HG02885 (cell line): ENCODE data around the gene DACH1.
"Not testable (repeated sequence)": the region's sequence is repeated elsewhere in the genome, so short reads cannot be mapped to it uniquely, and the experiment has no call there.

Experiments used
- ATAC-seq: cut with Tn5 transposase; IDR thresholded peaks from one replicate; pipeline ENCODE4 v1.9.1; 2021; ENCODE audit warnings: mild to moderate bottlenecking; ENCODE audit not compliant: unreplicated experiment, poor library complexity

The DACH1 gene

DNA sequence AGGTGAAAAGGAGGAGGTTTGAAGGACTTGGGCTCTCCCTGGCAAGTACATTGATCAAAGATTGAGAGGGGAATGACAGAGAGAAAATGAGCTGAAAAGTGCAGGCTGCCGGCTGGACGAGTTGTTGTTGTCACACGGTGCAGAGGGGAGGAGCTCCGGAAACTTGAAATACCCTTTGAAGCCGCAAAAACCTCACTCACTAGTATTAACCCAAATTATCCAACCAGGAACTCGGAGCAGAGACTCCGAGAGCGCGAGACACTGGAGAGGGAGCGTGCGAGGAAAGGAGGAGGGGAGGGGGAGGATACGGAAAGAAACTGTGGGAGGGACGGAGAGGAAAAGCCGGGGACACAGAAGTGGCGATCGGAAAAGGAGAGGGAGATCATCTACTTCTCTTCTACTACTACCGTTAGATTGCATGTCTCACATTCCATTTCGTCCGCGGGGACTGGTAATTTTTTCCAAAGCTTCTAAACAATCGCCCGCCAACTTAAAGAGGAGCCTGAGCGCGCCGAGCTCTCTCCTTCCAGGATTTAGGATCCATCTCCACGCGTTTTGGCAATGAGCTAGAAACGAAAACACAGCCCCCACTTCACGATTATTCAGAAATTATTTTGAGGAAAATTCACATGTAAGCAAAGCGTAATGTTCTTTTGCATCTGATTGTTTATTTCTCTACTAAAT lies at the start of gene DACH1:
TSS of gene DACH1 (minus strand) at position 74 of the 684 bp plus-strand sequence.
- ATAC-seq = peak; percentile 60

DNA sequence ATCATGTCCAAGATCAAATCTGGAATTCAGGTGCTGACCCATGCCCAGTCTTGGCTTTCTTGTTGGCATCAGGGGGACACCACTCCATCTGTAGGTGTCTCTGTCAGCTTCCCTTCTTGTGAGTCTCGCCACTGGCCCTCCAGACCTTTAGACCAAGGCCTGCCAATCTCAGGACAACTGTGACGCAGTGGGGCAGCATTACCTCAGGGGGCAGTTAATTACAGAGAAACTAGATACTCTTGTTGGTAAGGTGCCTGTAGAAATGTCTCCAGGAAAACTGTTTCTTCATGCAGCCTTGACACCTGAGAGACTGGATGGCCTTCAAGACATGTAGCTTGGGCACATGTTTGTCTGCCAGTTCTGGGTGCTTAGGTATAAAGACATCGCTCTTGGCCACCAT lies 46.7 kb upstream of the DACH1 start:
- ATAC-seq = no peak

GRCh38 chr13:71912524-71912923 lies 45.5 kb upstream of the DACH1 start:
- no peak for ATAC-seq

GRCh38 chr13:71906448-71906847 lies 39.4 kb upstream of the DACH1 start:
- no peak for ATAC-seq

DNA sequence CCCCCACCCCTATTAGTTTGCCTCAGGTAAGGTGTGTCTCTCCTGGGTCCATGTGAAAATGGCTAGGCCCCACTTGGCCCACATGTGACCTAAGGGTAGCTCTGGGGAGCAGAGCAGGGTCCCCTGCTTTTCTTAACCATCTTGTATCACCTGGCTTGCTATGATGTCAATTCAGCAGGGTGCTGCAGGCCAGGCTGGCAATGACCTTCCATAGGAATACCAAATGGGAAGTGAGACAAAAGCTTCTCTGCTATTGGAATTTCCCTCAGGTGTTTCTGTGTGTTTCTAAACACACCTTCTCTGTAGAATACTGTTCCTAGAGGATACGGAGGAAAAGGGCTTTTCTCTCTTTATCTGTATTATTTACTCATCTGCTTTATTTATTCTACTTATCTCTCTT lies 35.7 kb upstream of the DACH1 start:
- ATAC-seq = no peak

GRCh38 chr13:71893506-71893905 lies 26.5 kb upstream of the DACH1 start:
- ATAC-seq = not testable (repeated sequence)

GRCh38 chr13:71886880-71887279 lies 19.9 kb upstream of the DACH1 start:
- ATAC-seq = no peak

GRCh38 chr13:71882120-71882519 lies 15.1 kb upstream of the DACH1 start:
- no peak for ATAC-seq

GRCh38 chr13:71880753-71881541 lies 13.9 kb upstream of the DACH1 start:
- no peak for ATAC-seq

- ATAC-seq = no peak
These were observed 12.9 kb upstream of the DACH1 start for GRCh38 chr13:71879808-71880344.

DNA sequence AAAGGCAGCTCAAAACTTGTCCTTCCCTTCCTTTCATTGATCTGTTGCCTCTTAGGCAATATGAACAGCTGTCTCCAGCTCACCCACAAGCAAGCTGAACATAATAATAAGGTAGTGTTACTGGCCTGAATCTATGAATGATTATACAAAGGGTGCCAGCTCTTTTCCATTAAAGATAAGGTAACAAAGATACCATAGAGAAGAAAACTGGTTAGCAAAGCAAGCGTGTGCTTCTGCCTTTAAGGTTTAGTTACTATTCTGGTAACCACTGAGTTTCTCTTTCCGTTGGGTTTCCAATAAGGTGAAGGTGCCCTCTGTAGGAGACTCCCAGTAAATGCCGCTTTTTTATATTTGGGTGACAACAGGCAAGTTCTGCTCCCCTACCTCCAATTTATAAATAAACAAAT lies 12.1 kb upstream of the DACH1 start:
- ATAC-seq = peak; percentile 97

GRCh38 chr13:71877256-71877653 lies 10.3 kb upstream of the DACH1 start:
- ATAC-seq = no peak

DNA sequence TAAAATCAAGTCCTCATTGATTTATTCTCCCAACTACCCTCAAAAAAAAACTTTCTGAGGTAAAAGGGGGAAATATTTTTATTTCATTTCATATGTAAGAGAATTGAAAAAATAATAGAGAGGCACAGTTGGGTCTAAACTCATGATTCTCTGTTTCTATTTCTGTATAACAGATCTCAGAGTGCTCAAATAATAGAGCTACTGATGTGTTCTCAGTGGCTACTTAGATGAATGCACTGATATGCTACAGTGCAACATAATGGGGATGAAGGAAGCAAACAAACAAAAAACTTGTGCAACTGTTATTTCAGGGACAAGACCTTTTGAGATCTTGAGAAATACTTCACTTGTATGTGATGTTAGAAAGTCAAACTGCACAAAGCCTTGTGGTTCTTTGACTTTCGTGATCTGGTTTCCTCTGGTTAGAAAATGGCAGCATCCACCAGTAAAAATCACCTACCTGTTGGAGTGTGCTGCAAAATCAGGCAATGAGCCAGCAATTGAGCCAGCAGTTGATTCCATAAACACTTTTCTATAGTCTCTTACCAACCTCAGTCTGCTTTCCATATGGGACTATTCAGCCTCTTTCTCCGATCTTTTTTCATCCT lies 9.7 kb upstream of the DACH1 start:
- no peak for ATAC-seq

GRCh38 chr13:71875823-71876222 lies 8.8 kb upstream of the DACH1 start:
- no peak for ATAC-seq

- no peak for ATAC-seq
These were observed 7.5 kb upstream of the DACH1 start for GRCh38 chr13:71874458-71874857.

DNA sequence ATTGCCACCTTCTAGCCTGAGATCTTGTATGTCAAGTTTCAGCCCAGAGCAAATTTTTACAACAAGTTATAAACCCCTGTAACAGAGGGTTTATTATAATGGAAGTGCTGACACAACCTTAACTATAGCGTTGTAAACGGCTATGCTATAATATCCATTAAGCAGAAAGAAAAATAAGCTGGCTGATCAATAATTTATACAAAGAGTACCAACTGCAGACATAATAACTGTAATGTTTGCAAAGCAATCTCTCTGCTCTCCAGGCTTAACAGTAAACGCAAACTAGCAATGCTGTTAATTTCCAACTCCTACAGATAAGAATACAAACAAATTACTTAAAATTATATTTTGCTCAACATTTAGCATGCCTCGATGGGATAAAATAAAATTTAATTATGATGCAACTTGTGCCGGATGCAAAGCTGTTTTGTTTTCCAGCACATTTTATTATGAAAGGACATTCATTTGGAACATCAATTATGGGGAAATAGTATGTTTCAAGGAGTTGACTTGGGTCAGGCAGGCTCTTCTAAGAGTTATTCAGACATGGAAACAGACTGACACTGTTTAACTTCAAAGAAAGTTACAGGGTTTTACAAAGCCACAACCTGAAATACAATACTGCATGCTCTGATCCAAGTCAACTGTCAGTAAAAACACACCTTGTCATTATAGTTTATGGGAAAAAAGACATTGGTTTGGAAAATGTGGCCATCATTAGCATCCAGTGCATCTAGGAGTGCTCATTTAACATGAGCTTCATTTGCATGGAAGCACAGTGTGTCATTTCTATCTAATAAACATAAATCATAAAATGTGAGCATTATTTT lies 6.6 kb upstream of the DACH1 start:
- no peak for ATAC-seq

DNA sequence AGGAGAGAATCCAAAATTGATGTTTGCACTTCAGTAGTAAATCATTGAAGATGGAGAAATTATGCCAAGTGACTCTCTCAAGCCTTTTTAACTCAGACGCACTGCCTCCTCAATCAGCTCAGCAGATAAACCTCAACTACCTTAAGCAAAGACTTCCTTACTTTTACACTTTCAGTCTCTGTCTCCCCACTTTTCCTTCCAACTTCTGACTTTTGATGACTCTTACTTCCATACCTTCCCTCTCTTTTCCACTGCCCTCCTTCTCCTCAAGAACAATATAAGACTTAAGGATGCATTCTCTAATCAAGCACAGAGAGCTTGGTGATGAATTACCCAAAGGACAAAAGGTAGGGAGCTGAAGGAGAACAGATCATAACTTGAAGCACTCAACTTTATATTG lies 4.8 kb upstream of the DACH1 start:
- ATAC-seq = no peak

- no peak for ATAC-seq
These were observed 4.3 kb upstream of the DACH1 start for GRCh38 chr13:71871176-71871754.

- ATAC-seq = no peak
These were observed 3.1 kb upstream of the DACH1 start for GRCh38 chr13:71870100-71870499.

DNA sequence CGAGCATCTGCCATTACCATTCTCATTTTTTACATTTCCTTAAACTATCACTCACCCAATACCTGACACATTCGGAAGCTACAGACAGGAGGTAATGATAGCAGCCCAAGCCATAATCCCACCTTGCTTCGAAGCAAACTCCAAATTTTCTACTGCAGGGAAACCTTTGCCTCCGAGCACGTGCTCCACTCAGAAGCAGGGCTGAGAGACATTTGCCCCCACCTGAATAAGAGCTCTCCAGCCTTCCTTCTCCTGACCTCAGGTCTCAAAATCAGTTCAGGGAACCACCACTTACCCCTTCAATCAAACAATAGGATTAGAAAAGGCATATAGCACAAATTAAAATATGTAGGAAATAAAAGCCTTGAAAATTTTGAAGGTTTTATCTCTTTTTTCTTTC lies 2.3 kb upstream of the DACH1 start:
- no peak for ATAC-seq
